ENCODE results near the gene GBGT1. TPM values are rescaled to one million over a fixed set of nuclear protein-coding genes. Genes with fewer than 3 reads are reported as not detected.

The GBGT1 gene
- total RNA-seq, 1 donor: 5.6 TPM

DNA sequence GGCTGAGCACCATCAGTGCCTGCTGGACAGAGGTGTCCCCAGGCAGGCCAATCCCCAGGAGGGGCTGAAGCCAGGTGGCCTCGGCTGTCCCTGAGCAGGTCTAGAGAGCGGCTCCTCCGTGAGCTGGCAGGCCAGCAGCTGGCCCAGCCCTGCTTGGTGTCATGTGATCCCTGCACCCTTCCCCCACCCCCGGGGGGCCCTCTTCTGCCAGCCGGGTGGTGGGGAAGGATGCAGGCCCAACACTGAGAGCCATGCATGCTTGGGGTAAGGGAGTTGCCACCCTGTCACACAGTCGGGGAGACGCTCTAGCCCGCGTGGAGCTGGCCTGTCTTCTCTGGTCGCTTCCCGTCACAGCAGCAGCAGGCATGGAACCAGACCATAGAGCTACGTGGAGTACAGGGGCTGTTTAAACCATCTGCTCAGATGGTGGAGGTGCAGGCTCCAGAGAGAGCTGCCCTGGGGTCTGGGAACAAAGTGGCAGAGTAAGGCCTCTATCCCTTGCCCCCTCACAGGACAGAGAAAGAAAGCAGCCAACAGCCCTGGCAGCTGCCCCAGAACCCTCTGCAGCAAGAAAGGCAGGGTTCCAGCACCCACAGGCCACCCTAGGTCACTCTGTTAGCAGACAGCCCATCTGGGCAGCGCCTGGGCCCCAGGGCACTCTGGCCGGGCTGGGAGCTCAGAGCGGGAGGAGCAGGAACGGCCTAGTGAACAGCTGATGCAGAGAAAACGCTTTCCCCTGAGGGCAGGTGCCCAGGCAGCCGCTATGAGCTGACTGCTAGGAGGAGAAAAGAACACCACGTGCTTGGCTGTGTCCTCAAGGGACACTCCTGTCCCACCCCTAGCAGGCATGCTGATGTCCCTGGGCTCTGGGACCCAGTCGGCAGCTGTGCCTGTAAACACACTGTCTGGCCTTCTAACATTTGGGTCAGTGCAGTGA is 49.5 kb downstream of the GBGT1 start:
- H3K27me3 ChIP-seq (ENCODE audit: insufficient read depth, low read length): no peaks in the 10 kb centered on the region
- peaks cover 75% of the 10 kb centered on the region for H3K4me1 ChIP-seq (ENCODE audit: insufficient read depth, low read length)
- no peaks in the 10 kb centered on the region for H3K9me3 ChIP-seq (ENCODE audit: low read depth, low read length)
- no peak overlapping the region for H3K4me3 ChIP-seq (ENCODE audit: low read length)

DNA sequence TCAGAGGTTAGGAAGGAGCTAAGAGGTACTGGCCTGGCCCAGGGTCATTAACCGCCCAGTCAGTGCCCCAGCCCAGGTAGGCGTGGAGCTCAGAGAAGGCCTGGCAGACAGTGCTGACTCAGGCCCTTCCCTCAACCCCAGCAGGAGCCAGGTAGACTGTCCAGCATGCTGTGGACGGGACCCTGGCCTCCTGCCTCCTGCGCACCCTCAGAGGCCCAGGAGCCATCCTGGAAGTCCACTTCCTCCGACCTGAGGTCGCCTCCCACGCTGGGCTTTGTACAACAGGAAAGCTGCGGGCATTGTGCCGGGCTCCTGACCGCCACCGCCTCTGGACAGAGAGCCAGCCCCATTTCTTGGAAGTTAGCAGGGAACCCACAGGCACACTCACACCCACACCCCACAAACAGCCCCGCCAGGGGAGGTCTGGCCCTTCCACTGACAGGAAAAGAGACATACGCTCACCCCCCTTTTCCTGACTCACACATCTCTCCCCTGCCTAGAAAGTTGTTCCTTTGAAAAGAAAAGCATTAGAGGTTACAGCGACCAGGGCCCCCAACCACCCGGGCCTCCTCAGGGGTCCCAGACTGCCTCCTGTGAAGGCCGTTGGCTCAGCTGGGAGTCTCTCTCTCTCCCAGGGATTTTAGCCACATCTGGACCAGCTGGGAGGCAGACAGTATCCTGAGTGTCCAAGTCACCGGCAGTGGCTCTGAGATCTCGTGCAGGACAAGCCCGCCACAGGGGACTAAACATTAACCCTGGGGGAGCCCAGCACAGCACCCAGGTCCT is 50.4 kb downstream of the GBGT1 start:
- no peaks in the 10 kb centered on the region for H3K27me3 ChIP-seq (ENCODE audit: insufficient read depth, low read length)
- H3K9me3 ChIP-seq (ENCODE audit: low read depth, low read length): no peaks in the 10 kb centered on the region
- H3K4me3 ChIP-seq (ENCODE audit: low read length): no peak overlapping the region
- H3K4me1 ChIP-seq (ENCODE audit: insufficient read depth, low read length): peaks cover 66% of the 10 kb centered on the region

DNA sequence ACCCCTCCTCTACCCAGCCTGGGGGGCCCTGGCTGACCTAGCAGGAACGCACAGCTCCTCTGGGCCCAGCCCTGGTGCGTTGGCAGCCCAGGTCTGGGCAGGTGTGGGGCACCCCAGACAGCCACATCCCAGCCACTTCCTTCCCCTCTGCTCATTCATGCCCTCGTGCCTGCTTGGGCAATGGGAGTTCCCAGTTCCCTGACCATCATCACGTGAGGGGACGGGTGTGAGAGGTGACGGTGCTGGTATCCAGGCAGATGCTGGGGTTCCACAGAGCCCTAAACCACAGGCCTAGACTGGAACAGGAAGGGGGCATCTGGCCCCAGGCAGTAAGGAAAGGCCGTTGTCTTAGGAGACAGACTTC is 51.1 kb downstream of the GBGT1 start:
- Histone ChIP-seq H3K27me3 (ENCODE audit: insufficient read depth, low read length) (no peaks in the 10 kb centered on the region), H3K9me3 (ENCODE audit: low read depth, low read length) (no peaks in the 10 kb centered on the region), H3K4me1 (ENCODE audit: insufficient read depth, low read length) (peaks cover 59% of the 10 kb centered on the region), H3K4me3 (ENCODE audit: low read length) (no peak overlapping the region)

DNA sequence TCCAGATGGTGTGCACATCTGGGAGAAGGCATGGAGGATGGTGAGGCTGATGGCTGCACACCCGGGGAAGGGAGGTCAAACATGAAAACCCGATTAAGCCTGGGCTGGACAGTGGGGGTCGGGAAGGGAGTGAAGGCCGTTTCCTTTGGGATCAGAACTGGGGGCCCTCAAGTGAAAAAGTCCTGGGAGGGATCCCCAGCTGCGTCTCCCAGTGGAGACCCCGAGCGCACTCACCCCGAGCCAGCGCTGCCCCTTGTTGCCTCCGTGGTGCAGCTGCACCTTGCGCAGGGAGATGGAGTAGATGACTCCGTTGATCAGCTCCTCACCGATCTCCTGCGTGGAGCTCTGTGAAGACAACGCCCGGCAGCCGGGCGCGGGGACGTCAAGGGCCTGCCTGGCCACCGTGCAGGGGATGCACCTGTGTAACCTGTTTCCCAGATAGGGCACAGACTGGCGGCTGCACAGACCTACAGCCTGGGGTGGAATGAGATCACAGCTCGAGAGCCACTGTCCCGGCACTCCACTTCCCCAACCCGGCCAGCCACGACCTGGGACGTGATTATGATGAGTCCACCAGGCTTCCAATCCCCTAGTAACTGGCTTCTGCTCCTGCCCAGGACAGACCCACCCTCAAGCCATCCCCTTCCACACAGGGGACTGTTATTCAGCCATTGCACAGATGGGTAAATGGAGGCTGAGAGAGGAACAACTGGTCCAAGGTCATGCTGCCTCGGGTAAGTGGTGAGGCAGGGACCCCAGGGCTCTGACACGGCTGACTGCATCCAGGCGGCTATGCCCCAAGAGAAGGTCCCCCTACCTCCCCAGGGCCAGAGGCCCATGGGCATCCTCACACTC is 51.7 kb downstream of the GBGT1 start:
- peaks cover 55% of the 10 kb centered on the region for H3K4me1 ChIP-seq (ENCODE audit: insufficient read depth, low read length)
- H3K4me3 ChIP-seq (ENCODE audit: low read length): no peak overlapping the region
- no peaks in the 10 kb centered on the region for H3K27me3 ChIP-seq (ENCODE audit: insufficient read depth, low read length)
- no peaks in the 10 kb centered on the region for H3K9me3 ChIP-seq (ENCODE audit: low read depth, low read length)

DNA sequence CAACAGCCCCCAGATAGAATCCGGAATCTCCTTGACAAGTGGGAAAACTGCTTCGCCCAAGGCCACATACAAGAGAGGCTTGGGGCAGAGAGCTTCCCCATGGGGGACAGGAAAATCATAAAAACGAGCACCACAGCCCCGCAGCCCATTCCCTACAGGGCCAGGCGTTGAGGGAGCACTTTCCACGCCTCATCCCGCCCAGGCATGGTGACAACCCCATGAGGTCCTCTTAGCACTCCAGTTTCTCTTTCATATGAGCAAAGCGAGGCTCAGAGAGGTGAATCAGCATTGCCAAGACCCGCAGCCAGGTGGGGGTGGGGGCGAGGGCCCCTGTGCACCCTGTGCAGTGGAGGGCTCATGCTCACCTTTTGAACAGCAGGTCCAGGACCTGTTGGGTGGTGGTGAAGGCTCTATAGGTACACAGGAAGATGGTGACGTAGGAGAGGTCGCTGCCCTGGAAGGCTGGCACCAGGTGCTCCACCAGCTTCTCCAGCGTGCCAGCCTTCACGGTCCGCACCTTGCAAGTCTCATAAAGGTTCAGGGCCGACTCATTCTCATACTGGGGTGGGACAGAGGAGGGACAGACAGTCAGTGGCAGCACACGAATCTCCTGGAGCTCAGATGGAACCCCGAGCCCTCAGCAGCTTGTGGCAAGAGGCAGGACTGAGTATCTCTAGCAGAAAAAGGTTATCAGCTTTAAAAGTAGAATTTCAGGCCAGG is 53.6 kb downstream of the GBGT1 start:
- H3K9me3 ChIP-seq (ENCODE audit: low read depth, low read length): no peaks in the 10 kb centered on the region
- H3K4me3 ChIP-seq (ENCODE audit: low read length): no peak overlapping the region
- H3K4me1 ChIP-seq (ENCODE audit: insufficient read depth, low read length): peaks cover 36% of the 10 kb centered on the region
- H3K27me3 ChIP-seq (ENCODE audit: insufficient read depth, low read length): no peaks in the 10 kb centered on the region

DNA sequence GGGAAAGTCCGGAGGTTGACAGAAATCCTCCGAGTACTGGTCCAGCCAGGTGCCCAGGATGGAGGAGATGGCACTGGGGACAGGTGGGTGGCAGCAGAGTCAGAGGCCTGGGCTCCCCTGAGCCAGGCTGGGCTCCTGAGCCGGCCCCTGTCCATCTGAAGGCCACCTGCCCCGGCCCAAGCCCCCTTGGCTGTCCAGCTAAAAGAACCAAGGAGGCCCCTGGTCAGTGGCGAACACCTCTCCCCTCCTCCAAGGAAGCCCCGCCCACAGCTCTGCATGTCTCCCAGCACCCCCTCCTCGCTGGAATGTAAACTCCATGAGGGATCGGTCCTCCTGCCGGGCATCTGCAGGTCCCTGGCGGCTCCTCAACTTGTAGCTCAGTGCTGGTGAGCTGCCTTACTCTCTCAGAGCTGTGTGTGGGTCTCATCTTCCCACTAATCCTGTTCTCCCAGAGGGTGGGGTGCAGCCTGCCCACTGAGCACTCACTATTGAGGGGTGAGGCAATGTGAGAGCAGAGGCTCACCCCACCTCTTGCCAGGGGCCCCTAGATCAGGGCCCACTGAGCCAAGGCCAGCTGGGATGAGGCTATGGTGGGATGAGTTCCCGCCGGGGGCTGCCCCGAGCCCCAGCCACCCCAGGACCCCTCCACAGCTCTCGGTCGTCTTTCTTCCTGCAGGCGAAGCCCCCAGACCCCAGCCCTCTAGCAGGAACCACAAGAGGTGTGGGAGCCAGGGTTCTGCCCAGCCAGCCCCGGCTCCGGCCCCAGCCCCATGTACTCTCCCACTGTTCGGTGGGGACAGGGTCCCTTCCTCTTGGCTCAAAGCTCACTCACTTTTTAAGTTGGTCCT is 54.7 kb downstream of the GBGT1 start:
- Histone ChIP-seq H3K4me1 (ENCODE audit: insufficient read depth, low read length) (peaks cover 25% of the 10 kb centered on the region), H3K27me3 (ENCODE audit: insufficient read depth, low read length) (no peaks in the 10 kb centered on the region), H3K9me3 (ENCODE audit: low read depth, low read length) (no peaks in the 10 kb centered on the region), H3K4me3 (ENCODE audit: low read length) (no peak overlapping the region)

DNA sequence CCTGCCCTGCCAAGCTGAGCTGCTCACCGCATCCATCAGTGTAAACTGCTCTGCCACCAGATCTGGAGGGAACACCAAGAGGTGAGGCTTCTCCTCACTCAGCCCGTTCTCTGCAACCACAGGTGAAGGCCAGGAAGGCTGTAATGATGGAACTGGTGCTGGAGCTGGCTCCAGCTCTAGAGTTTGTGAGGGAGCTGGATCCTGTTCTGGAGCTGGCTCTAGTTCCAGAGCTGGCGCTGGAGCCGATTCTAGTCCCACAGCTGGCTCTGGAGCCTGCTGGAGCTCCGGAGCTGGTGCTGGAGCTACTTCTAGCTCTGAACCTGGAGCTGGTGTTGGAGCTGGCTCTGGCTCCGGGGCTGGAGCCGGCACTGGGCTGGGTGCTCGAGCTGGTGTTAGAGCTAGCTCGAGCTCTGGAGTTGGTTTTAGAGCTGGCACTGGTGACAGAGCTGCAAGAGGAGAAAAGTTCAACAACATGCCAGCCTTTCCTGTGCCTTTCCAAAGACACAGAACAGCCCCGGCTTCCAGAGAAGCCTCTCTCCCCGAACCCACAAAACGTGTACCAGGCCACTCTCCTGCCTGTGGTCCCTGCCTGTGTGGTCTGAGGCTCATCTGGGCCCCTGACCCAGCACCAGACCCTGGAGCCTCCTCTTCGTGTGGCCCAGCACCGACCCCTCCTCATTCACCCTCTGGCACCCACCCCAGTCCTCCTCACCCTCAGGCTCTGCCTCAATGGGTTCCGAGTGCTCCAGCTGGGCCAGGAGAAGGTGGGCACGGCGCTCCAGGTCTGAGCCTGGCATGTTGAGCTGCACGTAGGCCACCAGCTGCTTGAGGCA is 55.5 kb downstream of the GBGT1 start:
- peaks cover 16% of the 10 kb centered on the region for H3K4me1 ChIP-seq (ENCODE audit: insufficient read depth, low read length)
- H3K27me3 ChIP-seq (ENCODE audit: insufficient read depth, low read length): no peaks in the 10 kb centered on the region
- no peak overlapping the region for H3K4me3 ChIP-seq (ENCODE audit: low read length)
- no peaks in the 10 kb centered on the region for H3K9me3 ChIP-seq (ENCODE audit: low read depth, low read length)

DNA sequence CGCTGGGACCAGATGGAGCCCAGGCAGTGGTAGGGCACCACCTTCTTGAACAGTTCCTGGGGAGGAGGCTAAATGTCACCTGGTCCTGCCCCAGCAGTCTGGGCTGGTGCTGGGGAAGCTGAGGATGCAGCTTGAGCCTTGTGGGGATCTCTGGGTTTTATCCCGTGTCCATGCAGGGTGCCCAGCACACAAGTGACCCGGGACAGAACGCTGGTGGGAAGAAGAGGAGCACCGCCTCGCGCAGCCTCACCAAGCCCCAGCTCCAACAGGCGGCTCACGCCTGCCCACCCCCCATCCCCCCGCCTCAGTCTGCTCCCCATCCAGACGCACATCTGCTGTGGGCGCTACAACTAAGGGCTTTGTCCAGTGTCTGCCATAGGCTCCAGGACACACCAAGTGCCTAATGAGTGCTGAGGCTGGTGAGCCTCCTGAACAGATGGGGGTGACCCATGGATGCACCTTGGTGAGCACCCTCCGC is 56.4 kb downstream of the GBGT1 start:
- Histone ChIP-seq H3K9me3 (ENCODE audit: low read depth, low read length) (no peaks in the 10 kb centered on the region), H3K27me3 (ENCODE audit: insufficient read depth, low read length) (no peaks in the 10 kb centered on the region), H3K4me3 (ENCODE audit: low read length) (no peak overlapping the region), H3K4me1 (ENCODE audit: insufficient read depth, low read length) (peaks cover 7% of the 10 kb centered on the region)

DNA sequence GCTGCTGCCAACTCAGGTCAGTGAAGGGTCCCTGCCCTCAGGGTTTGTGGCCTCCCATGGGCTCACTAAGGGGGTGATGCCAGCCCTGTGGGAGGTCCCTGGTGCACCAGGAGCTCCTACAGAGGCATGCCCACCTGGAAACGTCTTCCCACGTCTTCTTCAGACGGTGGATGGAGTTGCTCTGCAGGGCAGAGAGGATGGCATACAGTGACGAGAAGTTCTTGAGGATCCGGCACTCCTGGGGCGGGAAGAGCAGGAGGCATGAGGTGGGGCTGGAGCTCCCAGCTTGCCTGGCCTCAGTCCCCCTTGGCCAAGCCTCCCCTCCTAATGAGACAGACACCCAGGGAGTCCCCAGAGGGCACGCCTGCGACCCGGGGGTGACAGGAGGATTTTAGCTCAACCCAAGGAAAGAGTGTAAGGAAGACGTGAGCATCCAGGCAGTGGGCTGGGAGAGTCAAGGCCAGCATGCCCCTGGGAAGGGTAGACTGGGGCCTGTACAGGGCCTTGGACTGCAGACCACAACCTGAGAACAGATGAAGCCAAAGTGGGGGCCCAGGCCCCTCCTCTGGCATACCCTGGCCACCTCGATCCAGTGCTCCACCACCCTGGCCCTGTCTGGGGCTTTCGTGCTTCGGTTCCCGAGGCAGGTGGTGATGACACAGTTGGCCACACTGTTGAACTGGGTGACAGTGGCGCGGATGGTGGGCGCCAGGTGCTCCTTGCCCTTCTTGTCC is 57.0 kb downstream of the GBGT1 start:
- Histone ChIP-seq H3K4me1 (ENCODE audit: insufficient read depth, low read length) (peaks cover 1% of the 10 kb centered on the region), H3K27me3 (ENCODE audit: insufficient read depth, low read length) (no peaks in the 10 kb centered on the region), H3K9me3 (ENCODE audit: low read depth, low read length) (no peaks in the 10 kb centered on the region), H3K4me3 (ENCODE audit: low read length) (no peak overlapping the region)

DNA sequence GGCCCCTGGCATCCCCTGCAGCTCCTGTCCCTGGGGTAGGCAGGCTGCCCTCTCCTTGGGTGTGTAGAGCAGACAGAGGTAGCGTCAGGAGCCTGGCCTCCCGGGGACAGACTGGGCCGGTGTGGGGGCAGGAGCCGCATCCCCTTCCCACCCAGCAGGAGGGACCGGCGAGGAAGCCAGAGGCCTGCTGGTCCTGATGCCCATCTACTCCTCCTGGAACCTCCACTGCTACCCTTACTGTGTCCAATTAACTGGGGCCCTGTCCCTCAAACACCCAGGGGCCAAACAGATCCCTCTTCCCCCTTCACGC is 58.3 kb downstream of the GBGT1 start:
- Histone ChIP-seq H3K27me3 (ENCODE audit: insufficient read depth, low read length) (no peaks in the 10 kb centered on the region), H3K4me3 (ENCODE audit: low read length) (no peak overlapping the region), H3K9me3 (ENCODE audit: low read depth, low read length) (no peaks in the 10 kb centered on the region), H3K4me1 (ENCODE audit: insufficient read depth, low read length) (no peaks in the 10 kb centered on the region)

DNA sequence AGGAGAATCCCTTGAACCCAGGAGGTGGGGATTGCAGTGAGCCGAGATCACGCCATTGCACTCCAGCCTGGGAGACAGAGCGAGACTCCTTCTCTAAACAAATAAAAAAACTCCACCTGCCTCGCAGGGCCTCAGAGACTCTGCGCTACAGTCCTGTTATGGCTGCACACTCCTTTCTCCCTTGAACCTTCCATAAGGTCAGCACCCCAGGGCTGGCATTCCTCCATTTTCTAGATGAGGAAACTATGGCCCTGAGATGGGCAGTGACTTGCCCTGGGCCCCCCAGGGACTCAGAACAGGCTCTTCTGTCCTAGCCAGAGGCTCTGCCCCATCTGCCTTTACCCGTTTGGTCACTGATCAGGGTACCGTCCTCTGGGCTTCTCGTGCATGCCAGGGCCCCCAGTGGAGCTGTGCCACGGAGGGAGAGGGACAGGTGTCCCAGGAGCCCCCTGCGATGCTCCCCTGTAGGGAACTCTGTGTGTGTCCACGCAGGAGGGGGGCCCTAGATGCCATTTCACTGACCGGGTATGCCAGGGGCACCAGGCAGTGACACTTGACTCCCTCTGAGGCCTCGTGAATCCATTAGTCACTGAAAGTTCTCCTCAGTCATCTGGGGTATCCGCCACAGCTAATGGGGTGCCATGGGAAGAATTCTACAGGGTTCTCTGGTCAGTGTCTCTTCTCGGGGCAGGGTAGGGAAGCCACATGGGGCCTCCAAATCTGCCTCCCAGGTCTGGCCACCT is 58.8 kb downstream of the GBGT1 start:
- no peaks in the 10 kb centered on the region for H3K4me1 ChIP-seq (ENCODE audit: insufficient read depth, low read length)
- no peaks in the 10 kb centered on the region for H3K9me3 ChIP-seq (ENCODE audit: low read depth, low read length)
- H3K27me3 ChIP-seq (ENCODE audit: insufficient read depth, low read length): no peaks in the 10 kb centered on the region
- no peak overlapping the region for H3K4me3 ChIP-seq (ENCODE audit: low read length)

DNA sequence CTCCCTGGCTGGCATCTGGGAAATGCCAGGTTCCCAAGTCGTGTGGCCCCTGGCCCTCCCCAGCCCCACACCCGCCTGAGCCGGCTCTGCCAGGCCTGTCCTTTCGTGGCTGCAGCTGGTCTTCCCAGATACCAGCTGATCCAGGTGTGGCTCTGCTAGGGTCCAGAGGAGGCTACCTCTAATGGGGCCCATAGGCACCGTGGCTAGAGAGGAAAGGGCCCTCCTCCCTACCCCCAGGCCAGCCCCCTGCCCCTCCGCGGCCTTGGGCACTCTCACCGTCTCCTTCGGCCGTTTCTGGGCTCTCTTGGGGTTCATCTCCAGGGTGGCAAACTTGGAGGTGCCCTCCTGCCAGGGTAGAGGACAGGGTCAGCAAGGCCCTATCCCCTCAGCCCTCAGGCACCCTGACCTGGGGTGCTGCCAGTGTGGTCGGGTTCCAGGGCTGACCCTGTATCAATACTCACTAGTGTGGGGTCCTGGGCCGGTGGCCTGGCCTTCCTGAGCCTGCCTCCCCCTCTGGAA is 59.7 kb downstream of the GBGT1 start:
- Histone ChIP-seq H3K27me3 (ENCODE audit: insufficient read depth, low read length) (no peaks in the 10 kb centered on the region), H3K4me3 (ENCODE audit: low read length) (no peak overlapping the region), H3K4me1 (ENCODE audit: insufficient read depth, low read length) (no peaks in the 10 kb centered on the region), H3K9me3 (ENCODE audit: low read depth, low read length) (no peaks in the 10 kb centered on the region)

All from mononuclear cell (primary cell).